Measurements from ENCODE around the gene BRAF.

- TF ChIP-seq CTCF (IDR thresholded peaks at IDR 0.05) (no peak), POLR2AphosphoS5 (IDR thresholded peaks at IDR 0.05) (no peak), EP300 (IDR thresholded peaks at IDR 0.05; ENCODE audit: low read depth) (no peak)
These were observed 239.2 kb downstream of the BRAF start for GRCh38 chr7:140685407-140686087.

Data from transverse colon (tissue), 4 donors.